HG03460 (cell line): ENCODE measurements around the gene OCEL1.

Experiments
- ATAC-seq: cut with Tn5 transposase; IDR thresholded peaks from one replicate; pipeline ENCODE4 v1.9.1; 2021; ENCODE audit not compliant: unreplicated experiment

Gene OCEL1

DNA sequence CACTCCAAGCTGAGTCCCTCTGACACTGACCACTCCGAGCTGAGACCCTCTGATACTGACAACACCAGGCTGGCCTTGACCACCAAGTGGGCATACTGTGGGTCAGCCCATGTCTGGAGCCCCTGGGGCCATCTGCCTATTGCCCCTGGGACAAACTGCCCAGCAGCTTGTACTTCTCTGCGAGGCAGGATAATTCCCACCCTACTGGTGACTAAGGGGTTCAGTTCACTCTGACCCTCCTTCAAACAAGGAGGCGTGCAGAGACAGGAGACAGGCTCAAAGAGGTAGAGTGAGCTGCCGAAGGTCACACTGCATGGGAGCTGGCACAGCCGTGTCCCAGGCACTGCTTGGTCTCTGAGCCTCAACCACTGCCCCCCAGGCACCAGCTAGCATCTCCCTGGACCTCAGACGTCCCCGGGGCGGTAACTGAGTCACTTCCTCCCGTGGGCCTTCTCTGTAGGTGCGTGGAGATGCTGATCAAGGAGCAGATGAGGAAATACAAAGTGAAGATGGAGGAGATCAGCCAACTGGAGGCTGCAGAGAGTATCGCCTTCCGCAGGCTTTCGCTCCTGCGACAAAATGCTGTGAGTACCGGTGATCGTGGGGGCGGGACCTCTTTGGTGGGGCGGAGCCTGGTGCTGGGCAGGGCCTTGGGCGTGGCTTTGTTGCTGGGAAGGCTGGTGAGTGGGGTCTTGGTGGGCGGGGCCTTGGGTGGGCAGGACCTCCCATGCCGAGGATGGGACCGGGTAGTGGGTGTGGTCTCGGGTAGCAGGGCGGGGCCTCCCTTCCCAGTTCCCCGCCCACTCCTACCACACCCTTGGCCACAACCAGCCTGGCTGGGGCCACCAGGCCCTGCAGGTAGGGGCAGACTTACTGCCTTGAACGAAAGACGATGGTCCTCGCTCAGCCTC lies 16.6 kb upstream of the OCEL1 start:
- no peak for ATAC-seq

DNA sequence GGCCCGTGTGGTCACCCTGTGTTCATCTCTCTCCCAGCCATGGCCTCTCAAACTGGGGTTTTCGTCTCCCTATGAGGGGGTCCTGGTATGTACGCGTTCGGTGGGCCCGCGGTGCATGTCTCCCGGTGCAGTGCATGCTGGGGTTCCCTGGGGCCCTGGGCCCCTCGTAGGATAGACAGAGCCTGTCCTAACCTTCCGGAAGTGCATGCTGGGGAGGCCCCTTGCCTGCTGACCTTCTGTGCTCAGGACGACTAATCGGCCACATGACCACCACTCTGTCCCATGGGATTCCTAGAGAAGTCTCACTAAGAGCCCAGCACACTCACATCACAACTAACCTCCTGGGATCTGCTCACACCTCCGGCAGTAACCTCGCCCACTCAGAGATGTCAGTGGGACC lies 15.7 kb upstream of the OCEL1 start:
- no peak for ATAC-seq

DNA sequence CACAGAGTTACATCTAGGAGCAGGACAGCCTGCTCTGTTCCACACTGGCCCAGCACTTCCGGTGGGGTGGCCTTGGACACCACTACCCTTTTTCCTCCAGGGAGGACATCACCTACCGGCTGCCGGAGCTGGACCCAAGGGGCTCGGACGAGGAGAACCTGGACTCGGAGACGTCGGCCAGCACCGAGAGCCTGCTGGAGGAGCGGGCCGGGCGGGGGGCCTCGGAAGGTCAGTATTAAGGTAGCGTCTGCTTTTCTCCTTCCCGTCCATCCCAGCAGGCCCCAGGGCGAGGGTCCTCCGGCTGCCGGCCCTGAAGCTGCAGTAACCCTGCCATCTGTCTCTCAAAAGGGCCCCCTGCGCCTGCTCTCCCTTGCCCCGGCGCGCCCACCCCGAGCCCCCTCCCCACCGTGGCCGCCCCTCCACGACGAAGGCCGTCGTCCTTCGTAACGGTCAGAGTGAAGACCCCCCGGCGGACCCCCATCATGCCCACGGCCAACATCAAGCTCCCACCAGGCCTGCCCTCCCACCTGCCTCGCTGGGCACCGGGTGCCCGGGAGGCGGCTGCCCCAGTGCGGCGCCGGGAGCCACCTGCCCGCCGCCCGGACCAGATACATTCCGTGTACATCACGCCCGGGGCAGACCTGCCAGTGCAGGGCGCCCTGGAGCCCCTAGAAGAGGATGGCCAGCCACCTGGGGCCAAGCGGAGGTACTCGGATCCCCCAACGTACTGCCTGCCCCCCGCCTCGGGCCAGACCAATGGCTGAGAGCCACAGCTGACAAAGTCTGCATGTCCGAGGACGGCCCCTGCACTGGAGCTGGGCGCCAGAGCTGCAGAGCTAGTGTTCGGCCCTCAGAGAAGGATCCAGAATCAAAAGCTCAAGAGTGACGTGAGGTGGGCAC lies 14.2 kb upstream of the OCEL1 start:
- no peak for ATAC-seq

DNA sequence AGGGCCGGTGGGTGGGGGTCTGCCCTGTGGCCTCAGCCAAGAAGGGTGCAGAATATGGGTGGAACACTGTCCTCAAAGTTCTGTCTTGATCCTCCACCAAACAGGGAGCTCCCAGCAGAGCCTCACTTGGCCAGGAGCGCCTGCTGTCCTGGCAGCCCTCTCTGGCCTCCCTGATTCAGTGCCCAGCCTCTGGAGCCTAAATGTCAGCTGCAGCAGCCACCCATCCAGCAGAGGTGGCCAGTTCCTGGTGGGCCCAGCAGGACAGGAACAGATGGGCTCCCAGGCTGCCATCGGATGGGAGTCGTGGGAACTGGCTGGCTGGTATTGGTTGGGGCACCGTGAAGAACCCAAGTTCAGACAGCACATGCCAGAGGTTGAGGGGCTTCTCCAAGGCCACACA lies 12.7 kb upstream of the OCEL1 start:
- no peak for ATAC-seq

DNA sequence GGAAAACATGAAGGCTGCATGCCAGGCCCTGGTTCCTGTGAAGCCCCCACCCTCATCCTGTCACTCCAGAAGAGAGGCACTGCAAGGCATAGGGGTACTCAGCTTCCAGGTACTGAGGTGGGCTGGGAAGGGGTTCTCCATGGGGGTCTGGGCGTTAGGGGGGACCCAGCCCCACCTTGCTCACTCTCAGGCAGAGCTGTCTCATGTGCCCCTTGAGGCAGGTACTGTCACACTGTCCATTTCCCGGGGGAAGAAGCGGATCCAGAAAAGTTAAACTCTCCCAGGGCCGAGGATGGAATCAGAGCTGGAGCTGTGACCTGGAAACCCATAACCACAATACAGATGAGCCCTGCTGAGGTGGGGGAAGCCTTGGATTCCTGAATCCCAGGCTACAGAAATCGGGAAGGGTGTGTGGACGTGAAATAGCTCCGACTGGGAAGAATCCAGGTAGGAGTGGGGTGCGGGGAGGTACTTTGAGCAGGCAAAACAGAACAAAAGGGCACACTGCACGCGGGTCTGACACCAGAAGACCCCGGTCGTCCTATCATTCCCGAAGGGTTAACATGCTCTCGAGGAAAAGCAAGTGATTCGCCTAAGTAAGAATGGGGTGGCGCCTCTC lies 11.4 kb upstream of the OCEL1 start:
- no peak for ATAC-seq

DNA sequence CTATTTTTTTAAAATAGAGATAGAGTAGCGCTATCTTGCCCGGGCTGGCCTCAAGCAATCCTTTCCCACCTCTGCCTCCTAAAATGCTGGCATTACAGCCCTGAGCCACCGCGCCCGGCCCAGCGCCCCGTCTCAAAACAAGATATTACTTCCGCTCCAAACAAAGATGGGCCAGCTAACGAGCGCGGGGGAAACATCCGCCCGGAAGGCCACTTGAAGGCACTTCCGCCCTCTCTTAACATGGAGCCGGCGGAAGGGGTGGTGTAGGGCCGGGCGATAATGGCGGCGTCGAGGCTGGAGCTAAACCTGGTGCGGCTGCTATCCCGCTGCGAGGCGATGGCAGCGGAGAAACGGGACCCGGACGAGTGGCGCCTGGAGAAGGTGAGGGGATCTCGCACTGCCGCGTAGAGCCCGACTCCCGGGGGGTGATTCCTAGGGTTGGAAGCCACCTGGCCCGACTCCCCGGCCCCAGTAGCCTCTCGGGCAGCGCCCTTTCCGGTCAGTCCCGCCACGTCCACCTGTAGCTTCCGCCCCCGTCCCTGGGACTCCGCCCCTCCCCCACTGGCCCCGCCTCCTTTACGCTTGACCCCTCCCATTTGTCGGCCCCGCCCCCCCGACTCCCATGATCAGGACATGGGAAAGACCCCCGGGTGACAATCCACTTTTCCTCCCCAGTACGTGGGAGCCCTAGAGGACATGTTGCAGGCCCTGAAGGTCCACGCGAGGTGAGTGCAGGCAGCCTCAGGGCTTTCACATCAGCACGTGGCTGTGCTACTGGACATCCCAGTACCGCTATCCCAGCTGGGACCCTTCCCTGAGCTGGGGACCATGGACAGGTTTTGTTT lies 10.7 kb upstream of the OCEL1 start, which contains the start of gene USE1:
TSS of gene USE1 (plus strand) at position 231 of the 845 bp plus-strand sequence. CDS start at position 280, 49 bp downstream.
- ATAC-seq = peak; percentile 80

DNA sequence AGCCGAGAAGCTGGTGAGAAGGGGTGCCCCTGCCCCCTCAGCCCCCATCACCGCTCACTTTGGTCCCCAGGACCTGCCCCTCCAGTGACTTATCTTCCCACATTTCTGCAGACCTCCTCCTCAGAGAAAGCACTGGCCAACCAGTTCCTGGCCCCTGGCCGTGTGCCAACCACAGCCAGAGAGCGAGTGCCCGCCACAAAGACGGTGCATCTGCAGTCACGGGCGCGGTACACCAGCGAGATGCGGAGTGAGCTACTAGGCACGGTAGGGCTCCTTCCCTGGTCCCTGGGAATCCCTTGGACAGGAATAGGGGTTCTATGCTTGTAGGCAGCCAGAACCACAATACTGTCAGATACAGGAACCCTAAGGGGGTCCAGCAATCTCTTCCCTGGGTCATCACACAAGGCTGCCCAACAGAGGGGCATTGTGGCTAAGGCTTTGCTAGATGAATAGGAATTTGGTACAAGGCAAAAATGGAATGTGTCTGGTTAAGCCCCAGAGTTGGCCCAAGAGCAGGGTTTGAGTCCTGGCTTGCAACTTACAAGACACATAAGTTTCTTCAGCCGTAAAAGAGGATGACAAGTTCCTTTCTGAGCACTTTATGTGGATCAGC lies 9.9 kb upstream of the OCEL1 start:
- ATAC-seq = no peak

DNA sequence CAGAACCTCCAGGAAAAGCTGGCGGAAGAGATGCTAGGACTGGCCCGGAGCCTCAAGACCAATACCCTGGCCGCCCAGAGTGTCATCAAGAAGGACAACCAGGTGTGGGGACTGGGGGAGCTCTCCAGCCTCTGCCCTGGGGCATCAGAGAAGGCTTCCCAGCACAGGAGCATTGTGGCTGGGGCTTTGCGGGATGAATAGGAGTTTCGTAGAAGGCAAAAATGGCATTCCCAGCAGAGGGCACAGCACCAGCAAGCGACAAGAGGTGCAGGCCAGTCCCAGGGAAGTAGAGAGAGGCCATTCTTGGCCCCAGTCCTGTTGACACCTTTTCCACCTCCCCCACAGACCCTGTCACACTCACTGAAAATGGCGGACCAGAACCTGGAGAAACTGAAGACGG lies 6.7 kb upstream of the OCEL1 start:
- ATAC-seq = no peak

DNA sequence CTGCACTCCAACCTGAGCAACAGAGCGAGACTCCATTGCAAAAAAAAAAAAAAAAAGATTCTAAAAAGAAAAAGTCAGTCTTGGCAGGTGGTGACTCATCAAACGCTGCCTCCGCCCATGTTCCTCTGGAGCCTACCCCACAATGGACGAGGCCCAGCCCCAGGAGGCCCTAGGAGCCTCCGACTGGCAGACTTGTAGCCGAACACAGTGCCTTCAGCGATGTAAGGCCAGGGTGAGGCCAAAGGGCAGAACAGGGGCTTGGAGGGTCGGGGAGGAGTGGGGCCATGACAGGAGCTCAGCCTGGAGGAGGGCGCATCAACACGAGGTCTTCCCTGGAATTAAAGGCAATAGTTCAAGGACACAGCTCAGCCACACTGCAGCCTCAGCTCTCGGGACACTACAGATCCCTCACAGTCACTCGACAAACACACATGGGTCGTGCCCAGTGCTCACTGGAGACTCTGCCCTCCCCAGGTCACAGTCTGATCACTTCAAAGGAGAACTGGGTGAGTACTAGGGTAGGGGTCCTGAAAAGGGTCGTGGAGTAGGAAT lies 5.7 kb upstream of the OCEL1 start:
- ATAC-seq = no peak

DNA sequence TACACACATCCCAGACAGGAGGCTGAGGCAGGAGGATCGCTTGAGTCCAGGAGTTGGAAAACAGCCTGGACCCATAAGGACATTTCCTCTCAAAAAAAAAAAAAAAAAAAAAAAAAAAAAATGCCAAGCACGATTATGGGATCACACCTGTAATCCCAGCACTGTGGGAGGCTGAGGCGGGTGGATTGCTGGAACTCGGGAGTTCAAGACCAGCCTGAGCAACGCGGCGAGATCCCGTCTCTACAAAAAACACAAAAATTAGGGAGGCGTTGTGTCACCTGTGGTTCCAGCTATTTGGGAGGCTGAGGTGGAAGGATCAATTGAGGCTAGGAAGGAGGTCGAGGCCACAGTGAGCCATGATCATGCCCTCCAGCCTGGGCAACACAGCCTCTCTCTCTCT lies 973 bp upstream of the OCEL1 start:
- ATAC-seq = no peak

DNA sequence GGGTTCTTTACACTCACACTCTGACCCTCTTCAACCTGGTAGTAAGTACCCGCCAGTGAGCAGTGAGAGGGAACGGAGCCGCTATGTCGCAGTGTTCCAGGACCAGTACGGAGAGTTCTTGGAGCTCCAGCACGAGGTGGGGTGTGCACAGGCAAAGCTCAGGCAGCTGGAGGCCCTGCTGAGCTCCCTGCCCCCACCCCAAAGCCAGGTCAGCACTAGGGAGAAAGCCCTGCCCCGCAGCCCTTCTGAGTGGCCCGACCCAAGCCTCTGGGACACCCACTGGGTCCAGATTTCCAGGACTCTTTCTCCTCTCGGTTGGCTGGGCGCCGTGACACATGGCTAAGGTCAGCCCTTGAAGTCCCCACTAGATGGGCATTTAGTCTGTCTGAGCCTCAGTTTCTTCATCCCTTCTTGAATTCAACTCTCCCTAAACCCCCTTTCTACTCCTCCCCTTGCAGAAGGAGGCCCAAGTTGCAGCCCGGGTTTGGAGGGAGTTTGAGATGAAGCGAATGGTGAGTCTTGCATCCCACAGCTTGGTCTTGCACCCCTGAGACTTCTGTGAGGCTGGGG lies 1.9 kb downstream of the OCEL1 start:
- no peak for ATAC-seq

DNA sequence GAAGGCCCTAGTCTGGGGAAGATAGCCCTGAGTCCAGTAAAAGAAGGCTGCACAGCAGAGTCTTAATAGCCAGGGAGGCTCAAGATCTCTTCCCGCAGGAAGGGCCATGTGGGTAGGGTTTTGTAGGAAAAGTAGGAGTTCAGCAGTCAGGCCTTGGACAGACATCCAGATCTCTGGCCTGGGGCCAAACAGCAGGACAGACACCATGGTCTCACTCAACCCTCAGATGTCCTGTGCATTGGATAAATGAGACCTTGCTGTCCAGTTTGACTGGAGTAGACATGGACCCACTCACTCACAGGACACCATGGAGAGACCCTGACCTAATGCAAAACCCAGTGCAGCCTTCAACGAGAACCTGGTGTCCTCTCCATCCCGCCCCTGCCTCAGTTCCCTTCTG lies 3.9 kb downstream of the OCEL1 start:
- no peak for ATAC-seq

DNA sequence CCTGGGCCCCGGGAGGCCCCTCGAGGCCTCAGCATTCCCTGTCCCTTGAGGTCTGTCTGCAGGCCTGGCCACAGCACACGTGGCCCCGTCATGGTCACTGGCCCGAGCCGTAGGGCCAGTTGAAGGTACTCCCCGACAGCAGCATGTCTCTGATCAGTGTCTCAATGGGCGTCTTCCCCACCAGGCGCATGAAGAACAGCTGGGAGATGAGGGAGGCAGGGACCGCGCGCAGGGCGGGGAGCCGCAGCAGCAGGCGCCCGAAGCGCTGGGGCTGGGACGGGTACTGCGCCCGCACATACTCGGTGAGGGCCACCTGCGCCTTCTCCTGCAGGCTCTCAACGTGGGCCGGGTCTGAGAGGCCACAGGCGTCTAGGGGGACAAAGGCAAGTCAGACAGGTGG lies 6.2 kb downstream of the OCEL1 start:
- no peak for ATAC-seq

DNA sequence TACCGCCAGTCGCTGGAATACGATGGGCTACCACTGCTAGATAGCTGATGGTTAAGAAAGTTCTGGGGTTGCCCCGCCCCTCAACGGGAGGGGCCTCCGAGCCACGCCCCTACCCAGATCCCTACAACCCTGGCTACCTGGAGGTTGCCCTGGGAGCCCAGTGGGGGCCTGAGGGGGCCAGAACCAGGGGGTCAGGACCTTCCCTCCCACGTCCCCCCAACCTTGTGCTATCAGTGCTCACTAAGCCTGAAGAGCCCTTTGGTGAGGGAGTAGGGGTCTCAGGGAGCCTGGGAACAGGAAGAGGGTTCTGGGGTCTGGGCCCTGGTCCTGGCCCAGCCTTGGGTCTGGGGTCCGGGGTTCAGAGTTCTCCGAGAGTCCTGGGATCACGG lies 8.9 kb downstream of the OCEL1 start:
- peak; percentile 58 for ATAC-seq

DNA sequence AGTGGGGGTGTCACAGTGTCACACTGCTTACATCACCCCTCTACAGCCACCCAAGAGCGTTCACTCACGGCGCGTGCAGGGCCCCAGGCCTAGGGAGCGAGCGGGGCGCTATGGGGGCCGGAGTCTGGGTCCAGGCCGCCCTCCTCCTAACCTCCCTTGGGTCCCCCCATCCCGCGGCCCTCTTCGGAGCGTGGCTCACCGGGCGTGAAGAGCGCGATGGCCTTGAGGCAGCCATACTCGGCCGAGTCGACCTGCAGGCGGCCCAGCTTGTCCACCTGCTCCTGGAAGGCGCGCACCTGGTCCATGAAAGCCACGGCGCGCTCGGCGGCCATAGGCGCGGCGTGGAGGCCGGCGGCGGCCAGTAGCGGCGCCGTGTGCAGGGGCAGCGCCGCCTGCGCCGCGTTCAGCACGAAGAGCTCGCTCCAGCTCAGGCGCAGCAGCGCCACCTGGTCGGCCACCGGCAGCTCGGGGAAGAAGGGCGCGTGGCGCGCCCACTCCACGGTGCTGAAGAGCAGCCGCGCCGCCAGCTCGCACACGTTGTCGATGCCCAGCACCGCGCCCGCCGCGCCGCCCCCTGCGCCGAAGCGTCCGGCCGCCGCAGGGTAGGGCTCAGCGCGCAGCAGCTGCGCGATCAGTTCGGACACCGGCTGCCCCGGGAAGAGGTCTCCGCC lies 9.4 kb downstream of the OCEL1 start:
- ATAC-seq = peak; percentile 63

DNA sequence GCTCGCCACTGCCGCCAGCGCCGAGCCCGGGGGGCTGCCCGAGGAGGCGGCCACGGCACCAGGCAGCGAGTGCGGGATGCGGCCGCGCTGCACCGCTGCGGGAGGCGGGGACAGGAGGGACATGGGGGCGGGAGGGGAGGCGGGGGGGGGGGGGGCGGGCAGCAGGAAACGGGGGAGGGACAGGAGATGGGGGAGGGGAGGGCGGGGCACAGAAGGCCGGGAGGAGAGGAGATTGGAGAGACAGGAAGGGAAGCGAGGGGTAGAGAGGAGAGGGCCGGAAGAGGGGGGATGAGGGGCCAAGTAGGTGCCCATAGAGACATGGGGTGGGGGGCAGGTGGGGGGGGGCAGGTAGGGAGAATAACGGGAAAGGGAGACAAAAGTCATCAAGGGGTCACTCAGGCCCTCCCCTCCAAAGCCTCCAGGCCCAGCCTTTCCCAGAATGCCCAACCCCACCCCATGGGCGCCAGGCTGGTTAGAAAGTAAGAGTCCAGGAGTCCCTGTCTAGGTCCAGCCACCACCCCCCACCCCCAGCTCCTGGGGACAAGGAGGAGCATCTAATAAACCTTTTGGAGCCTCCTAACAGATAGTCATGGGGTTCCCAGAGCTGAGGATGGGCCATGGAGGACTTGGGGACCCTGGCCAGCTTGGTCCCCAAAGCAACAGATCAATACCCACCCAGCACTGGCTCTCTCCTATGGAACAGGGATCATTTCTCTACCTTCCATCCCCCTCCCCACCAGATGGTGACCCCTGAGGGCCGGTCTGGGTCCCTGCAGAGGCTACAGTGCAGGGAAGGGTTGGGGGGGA lies 10.1 kb downstream of the OCEL1 start:
- no peak for ATAC-seq

DNA sequence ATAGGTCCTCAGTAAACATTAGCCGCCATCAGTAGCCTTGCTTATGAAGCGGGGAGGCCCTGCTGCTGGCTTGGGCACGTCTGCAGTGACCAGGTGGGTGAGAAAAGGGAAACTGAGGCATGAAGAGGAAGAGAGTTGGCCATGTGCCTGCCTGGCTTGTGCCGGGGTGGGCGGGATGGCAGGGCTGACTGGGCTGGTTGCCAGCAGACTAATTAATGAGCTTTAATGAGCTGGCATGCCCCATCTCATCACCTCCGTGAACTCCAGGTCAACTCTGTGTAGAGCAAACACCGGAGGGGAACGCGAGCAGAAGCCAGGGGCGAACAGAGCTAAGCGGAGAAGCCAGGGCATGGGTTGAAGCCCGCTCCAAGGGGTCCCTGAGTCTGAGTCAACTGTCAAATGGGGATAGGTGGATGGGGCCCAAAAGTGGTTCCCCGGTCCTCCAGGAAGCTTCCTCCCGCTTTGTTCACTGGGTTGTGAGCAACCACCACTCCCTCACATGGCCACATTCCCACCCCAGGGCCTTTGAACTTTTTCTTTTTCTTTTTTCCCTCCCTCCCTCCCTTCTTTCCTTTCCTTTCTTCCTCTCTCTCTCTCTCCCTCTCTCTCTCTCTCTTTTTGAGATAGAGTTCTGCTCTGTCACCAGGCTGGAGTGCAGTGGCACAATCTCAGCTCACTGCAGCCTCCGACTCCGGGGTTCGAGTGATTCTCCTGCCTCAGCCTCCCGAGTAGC lies 11.0 kb downstream of the OCEL1 start:
- no peak for ATAC-seq
